ENCODE measurements around the gene ZNF343.

GRCh38 chr20:2485080-2485479, 23.6 kb downstream of the ZNF343 start:
- TF ChIP-seq CTCF (IDR thresholded peaks at IDR 0.05): no peak
- no peak for TF ChIP-seq POLR2A (IDR thresholded peaks at IDR 0.05)
